NCI-H2171 treated with DMSO at 0.1 percent for 48 hours (cell line): ENCODE data around the gene TFCP2L1.
"Not testable (repeated sequence)": the region's sequence is repeated elsewhere in the genome, so short reads cannot be mapped to it uniquely, and the experiment has no call there.

Experiments used
- DNase-seq: peaks from one replicate; lab custom pipeline; 2025; lab: John Stamatoyannopoulos, UW

The TFCP2L1 gene, protein sequence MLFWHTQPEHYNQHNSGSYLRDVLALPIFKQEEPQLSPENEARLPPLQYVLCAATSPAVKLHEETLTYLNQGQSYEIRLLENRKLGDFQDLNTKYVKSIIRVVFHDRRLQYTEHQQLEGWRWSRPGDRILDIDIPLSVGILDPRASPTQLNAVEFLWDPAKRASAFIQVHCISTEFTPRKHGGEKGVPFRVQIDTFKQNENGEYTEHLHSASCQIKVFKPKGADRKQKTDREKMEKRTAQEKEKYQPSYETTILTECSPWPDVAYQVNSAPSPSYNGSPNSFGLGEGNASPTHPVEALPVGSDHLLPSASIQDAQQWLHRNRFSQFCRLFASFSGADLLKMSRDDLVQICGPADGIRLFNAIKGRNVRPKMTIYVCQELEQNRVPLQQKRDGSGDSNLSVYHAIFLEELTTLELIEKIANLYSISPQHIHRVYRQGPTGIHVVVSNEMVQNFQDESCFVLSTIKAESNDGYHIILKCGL

DNA sequence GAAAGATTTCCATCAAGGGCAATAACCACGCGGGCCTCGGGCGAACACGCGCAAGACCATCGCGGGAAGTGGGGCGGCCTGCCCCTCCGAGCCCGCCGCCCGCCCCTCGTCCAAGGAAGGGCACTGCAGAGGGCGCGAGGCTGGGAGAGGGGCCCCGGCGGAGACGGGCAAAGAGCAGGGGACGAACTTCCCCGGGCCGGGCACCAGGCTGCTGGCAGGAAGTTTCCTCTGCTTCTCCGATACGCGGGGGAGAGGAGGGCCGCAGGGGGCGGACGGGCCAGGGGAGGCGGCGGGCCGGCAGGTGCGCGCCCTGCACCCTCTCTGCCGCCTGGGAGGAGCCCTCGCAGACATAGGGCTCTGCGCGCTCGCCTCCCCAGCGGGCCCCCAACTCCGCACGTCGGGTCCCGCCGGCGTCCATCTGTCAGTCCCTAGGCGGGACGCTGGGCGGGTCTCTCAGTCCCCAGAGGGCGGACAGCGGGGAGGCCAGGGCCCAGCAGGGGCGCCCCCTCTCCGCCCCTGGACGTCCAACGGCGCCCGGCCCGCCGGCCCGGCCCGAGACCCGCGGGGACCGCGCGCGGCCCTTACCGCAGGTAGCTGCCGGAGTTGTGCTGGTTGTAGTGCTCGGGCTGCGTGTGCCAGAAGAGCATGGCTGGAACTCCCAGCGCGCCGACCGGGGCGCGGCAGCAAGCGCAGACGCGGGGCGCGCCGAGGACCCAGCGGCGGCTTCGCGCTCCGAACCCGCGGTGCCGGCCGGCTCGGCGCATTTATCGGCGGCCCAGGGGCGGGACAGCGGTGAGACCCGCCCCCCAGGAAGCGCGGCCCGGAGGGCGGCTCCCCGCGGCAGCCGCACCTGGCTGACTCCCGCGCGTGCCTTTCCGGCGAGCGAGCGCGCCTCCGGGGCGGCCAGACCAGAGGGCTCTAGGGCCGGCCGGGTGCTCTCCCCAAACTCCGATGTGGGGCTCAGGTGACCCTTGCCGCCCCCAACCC, at the start of gene TFCP2L1:
Gene TFCP2L1, minus strand, starts transcription at position 740 of the 987 bp plus-strand sequence. Its CDS starts 93 bp downstream, at position 647.
- peak; percentile 73 for DNase-seq

DNA sequence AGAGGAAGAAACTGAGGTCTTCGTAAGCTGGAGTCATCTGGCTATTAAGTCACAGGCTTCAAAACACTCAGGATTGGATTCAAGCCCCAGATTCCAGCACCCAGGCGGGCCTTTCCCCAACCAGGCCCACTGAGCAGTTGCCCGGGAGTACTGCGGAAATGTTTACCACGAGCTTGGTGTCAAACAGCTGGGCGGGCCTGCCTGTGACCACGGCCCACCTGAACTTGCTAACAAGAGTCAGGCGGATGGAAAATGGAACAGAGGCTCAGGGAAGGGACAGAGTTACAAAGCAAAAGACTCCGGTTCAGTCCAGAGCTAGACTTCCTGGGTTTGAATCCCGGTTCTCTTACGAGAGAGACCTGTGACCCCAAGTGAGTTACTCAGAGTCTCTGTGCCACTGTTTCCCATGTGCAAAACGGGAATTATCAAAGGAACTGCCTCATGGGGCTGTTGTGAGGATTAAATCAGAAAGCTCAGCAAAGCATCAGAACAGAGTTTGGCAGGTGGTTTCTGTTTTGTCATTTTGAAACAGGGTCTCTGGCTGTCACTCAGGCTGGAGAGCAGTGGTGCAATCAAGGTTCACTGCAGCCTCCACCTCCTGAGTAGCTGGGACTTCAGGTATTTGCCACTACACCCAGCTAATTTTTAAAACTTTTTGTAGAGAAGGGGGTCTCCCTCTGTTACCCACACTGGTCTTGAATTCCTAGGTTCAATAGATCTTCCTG, 49.0 kb upstream of the TFCP2L1 start:
- DNase-seq, result no peak

DNA sequence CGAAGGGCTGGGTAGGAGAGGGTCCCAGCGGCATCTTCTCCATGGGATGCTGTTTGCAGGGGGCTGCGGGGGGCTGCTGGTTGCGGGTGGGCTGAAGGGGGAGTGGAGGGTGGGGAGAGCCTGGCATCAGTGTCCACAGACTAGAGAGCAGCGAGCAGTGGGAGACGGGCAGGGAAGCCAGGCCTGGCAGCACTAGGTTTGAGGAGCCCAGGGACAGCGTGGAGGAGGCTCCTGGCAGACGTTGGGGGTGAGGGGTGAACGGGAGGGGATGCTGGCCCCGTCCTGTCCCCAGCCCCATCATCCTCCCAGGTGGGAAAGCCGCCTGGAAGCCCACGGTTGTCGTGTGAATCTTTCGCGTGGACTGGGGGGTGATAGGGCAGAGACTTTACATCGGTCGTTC, 48.2 kb upstream of the TFCP2L1 start:
- no peak for DNase-seq

DNA sequence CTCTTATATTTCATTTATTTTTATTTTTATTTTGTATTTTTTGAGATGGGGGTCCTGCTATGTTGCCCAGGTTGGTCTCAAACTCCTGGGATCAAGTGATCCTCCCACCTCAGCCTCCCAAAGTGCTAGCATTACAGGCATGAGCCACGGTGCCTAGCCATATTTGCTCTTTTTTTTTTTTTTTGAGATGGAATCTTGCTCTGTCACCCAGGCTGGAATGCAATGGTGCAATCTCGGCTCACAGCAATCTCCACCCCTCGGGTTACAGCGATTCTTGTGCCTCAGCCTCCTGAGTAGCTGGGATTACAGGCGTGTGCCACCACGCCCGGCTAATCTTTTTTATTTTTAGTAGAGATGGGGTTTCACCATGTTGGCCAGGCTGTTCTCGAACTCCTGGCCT, 46.3 kb upstream of the TFCP2L1 start:
- DNase-seq, result not testable (repeated sequence)

DNA sequence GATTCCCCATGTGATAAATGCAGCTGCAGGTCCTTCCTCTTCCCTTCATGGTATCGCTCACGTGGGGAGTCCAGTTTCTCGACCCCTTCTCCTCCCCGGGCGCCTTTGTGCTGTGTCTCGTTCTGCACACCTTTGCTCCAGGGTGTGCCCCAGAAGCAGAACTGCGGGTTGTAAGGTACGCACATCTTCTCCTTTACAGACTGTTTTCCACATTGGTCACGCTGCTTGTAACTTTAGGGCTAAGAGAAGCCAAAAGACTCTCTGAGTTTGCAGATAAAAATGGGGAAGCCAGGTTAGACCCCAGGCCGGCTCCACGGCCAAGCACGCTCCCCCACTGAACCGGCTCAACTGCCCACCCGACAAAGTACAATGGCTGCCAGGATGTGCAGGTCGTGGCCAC, 45.9 kb upstream of the TFCP2L1 start:
- DNase-seq, result no peak

DNA sequence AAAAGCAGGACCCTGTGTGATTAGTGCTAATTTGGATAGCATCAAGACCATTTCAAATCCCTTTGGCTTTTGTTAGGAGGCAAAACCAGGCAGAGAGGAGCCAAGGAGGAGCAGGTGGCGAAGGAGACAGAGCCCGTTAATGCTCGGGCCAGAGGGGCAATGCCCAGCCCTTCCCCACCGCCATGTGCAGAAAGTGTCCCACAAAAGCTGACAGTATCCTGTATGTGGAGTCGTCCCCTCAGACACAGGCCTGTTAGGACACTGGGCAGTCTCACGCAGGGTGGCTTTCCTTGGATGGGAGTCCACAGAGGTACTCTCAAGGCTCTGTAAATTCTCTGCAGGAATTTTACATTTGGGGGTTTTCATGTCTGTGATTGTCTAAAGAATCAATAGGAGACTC, 44.8 kb upstream of the TFCP2L1 start:
- no peak for DNase-seq

DNA sequence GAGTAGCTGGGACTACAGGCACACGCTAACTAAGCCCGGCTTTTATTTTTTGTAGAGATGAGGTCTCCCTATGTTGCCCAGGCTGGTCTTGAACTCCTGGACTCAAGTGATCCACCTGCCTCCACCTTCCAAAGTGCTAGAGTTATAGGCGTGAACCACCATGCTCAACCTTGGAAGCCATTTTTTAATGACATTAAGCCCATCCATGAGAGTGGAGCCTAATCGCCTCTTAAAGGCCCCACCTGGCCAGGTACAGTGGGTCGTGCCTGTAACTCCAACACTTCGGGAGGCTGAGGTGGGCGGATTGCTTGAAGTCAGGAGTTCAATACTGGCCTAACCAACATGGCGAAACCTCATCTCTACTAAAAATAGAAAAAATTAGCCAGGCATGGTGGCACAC, 41.6 kb upstream of the TFCP2L1 start:
- no peak for DNase-seq

DNA sequence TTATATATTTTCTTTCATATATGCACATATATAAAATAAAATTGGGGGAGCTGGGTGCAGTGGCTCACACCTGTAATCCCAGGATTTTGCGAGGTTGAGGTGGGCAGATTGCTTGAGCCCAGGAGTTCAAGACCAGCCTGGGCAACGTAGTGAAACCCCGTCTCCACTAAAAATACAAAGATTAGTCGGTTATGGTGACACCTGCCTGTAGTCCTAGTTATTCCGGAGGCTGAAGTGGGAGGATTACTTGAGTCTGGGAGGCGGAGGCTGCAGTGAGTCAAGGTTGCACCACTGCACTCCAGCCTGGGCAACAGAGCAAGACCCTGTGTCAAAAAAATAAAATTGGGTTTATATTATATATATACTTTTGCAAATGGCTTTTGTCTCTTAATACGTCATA, 39.6 kb upstream of the TFCP2L1 start:
- no peak for DNase-seq

DNA sequence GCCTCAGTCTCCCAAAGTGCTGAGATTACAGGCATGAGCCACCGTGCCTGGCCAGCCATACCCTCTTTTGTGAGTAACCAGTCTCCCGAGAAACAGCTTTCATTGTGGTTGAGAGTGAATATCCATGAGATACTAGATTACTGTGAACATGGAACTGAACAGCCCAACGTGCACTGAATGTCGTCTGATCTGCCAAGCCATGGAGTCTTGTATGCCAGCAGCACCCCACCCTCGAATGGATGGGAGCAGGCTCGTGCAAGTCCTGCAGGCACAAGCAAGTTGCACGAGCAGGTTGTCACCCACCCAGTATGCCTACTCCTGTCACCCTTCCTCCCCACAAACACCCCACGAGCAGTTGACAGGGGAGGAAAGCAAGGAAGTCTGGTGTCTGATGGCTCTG, 36.5 kb upstream of the TFCP2L1 start:
- DNase-seq, result no peak

DNA sequence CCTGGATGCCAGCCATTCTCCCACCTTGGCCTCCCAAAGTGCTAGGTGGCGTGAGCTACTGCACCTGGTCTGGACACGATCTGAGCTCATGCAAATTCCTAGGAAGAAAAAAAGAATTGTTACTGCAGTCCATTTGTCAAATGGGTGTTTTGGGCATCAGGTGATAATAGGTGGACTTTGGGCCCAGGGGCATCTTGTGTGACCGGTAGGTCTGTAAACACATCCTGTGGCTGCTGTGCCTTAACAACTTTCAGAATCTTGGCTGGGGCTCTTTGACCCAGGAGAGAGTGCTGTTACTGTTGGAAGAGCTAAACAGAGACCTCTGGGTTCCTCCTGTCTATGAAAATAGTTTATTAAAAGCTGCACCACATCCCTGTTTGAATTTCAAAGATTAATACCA, 34.9 kb upstream of the TFCP2L1 start:
- no peak for DNase-seq

DNA sequence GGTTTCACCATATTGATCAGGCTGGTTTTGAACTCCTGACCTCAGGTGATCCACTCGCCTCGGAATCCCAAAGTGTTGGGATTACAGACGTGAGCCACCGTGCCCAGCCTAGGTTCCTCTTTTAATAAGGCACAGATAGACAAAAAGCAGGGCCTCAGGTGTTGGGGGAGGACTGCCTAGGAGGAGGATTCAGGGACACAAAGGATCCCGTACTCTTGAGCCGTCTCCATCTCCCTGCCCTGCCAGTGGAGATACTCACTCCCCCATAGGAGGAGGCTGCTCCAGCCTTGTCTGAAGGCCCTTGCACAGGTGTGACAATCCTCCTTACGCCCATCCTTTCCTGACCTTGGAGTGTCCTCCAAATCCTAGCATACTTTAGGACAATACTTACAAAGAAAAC, 32.0 kb upstream of the TFCP2L1 start:
- no peak for DNase-seq

DNA sequence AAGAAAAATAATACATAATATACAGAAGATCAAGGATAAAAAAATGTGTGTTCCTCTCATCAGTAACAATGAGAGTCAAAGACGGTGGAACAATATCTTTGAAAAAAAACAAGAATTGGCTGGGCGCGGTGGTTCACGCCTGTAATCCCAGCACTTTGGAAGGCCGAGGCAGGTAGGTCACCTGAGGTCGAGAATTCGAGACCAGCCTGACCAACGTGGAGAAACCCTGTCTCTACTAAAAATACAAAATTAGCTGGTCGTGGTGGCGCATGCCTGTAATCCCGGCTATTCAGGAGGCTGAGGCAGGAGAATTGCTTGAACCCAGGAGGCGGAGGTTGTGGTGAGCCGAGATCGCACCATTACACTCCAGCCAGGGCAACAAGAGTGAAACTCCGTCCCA, 28.7 kb upstream of the TFCP2L1 start:
- DNase-seq, result not testable (repeated sequence)

DNA sequence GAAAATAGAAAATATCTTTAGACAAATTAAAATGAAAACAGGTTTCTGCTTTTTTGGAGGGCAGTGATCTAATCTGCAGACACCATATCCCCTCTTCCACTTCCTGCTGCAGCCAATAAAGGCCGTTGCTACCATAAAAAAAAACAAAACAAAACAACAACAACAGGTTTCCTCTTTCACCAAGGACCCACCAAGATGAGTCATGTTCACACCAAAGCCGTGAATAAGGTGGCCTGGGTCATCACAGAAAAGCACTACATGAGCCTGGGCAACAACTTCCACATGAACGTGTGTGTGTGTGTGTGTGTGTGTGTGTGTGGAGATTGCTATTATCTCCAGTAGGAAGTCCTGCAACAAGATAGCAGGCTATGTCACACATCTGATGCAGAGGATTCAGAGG, 24.8 kb upstream of the TFCP2L1 start:
- no peak for DNase-seq

DNA sequence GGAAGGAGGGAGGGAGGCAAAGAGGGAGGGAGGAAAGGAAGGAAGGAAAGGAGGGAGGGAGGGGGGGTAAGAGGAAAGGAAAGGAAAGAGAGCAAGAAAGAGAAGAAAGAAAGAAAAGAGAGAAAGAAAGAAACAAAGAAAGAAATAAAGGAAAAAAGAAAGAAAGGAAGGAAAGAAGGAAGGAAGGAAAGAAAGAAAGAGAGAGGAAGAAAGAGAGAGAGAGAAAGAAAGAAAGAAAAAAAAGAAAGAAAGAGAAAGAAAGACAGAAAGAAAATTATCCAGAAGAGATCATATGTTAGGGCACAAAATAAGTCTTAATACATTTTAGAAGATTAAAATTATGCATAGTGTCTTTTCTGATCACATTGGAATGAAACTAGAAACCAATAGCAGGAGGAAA, 24.3 kb upstream of the TFCP2L1 start:
- DNase-seq, result no peak

DNA sequence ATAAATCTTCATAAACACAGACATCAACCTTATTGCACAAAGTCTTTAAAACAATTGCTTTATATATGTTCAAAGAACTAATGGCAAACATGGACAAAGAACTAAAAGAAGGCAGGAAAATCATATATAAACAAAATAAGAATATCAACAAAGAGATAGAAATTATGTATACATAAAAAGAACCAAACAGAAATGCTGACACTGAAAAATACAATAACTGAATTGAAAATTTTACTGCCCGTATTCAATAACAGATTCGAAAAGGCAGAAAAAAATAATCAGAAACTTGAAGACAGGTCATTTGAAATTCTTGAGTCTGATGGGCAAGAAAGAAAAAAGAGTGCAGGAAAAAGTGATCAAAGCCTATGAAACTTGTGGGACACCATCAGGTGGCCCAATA, 22.0 kb upstream of the TFCP2L1 start:
- no peak for DNase-seq

DNA sequence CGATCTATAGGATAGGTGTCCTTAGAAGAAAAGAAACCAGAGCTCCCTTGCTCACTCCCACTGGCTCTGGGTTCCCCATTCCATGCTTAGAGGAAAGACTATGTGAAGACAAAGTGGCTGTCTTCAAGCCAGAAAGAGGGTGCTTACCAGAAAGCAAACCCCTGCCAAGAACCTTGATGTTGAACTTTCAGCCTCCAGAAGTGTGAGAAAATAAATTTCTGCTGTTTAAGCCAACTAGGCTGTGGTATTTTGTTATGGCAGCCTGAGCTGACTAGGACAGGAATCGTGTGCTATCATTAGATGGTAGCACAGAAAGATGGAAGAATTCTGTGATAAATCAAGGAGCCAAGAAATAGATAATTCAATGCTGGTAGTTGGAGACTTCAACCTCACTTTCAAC, 19.9 kb upstream of the TFCP2L1 start:
- no peak for DNase-seq

DNA sequence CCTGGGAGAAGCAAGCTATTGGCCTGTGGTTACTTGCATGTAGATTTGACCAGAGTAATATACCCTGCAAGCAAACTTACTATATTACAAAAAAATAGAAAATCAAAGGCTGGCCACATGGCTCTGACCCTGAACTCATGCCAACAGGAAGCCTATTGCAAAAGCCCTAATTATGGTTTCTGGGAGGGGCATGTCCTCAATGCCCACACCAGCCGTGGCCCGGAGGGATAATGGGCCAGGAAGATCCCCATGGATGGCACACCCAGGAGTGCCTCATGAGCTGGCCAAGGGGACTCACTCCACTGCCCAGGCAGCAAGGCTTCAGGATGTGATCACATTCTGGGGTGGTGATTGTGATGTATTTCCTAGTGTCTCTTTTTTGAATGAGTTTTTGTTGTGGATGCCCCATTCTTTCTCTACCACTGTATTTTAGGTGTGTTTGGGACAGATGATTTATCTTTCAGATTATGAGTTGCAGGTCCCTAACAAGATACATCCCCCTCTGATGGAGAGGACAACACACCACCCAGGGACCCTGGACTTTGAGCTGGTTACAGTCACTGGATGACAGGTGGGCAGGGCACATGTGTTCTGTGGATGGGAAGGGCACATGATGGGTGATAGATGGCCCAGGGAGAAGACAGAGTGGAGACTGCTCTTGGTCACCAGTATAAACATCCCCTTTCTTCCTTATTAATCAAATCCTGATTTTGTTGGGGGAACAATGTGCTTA, 18.7 kb upstream of the TFCP2L1 start:
- DNase-seq, result no peak

DNA sequence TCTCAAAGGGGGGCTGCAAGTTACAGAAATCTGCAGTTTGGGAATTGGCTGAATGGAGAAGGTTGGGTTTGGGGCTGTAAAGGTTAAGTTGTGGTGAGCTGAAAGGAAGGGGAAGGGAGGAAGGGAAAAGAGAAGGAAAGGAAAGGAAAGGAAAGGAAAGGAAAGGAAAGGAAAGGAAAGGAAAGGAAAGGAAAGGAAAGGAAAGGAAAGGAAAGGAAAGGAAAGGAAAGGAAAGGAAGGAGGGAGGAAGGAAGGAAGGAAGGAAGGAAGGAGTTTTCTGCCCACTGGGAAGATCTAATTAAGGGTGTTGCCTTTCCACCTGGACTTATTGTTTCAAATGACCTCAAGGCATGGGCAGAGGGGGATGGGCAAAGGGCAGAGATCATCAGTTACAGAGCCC, 16.2 kb upstream of the TFCP2L1 start:
- DNase-seq, result not testable (repeated sequence)

DNA sequence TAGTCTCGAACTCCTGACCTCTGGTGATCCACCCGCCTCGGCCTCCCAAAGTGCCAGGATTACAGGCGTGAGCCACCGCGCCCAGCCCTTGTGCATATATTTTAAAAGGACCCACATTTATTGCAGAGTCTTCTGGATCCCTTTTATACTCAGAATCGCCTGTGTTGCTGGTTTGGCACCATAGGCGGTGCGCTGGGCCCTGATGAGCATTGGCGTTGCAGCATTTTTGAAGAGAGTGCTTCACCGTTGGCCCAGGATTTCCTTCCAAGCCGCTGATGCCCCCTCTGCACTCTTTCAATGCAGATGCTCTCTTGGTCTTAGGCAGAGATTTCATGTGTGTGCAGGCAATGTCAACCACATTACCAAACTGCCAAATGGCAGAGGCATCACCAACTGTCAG, 13.5 kb upstream of the TFCP2L1 start:
- DNase-seq, result no peak

DNA sequence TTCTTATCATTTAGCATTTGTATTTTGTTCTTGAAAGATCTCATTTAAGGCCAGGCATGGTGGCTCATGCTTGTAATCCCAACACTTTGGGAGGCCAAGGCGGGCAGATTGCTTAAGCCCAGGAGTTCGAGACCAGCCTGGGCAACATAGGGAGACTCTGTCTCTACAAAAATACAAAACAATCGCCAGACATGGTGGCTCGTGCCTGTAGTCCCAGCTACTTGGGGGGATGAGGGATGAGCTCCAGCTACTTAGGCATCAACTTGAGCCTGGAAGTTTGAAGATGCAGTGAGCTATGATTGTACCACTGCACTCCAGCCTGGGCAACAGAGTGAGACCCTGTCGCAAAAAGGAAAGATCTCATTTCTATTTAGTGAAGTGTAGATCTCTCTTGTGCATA, 12.9 kb upstream of the TFCP2L1 start:
- DNase-seq, result not testable (repeated sequence)

DNA sequence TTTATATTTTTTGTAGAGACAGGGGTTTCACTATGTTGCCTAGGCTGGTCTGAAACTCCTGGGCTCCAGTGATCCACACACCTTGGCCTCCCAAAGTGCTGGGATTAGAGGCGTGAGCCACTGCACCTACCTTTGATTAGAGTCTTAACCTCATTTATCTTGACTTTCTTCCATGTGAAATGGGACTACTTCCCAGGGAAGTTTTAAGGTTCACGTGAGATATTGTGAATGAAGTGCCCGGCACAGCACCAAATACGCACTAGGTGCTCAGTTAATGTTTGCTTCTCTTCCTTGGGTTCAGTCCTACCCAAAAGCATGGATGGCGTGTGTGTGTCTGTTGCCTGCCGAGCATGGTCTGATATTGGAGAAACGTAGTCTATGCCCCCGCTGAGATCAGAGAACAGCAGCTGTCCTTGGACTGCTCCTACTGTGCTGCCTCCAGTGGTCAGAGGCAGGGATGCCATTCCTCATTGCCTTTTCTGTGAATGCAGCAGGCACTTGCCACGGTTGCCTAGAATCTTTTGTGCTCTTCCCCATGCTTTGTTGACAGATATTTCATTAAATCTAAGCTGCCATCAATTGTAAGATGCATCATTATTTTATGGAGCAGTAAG, 12.3 kb upstream of the TFCP2L1 start:
- DNase-seq, result peak; percentile 81
